HEK293 (cell line): ENCODE results near the gene BRCA1.
"Not testable (repeated sequence)": the region's sequence is repeated elsewhere in the genome, so short reads cannot be mapped to it uniquely, and the experiment has no call there.

Experiments
- CTCF ChIA-PET: fragments of 350-600 bp; formaldehyde crosslinking; extraction: SDS; loops from one replicate; lab custom pipeline; 2021; ENCODE audit warnings: antibody characterized with exemption; lab: Yijun Ruan, JAX
- POLR2A ChIA-PET: fragments of 300-600 bp; formaldehyde crosslinking; extraction: SDS; loops from one replicate; lab custom pipeline; 2020; ENCODE audit warnings: antibody characterized with exemption, inconsistent platforms; lab: Yijun Ruan, JAX
- H3K27ac ChIP-seq: fragments of 200-500 bp; sonication (Bioruptor generic); 2 replicates; pipeline ENCODE4 v1.5.1; 2014; ENCODE audit warnings: low read depth, low read length, control low read depth, inconsistent platforms; ENCODE audit errors: extremely low read depth
- H3K36me3 ChIP-seq, 2 experiments: fragments of 200-500 bp in 1 of 2; sonication (Bioruptor generic) in 1 of 2; 1 replicate in 1 of 2; 2 replicates in 1 of 2; pipeline ENCODE4 v1.5.1; 2014 to 2017; ENCODE audit warnings: inconsistent platforms in 2 of 2, low read length in 2 of 2; ENCODE audit not compliant: control insufficient read depth in 2 of 2, insufficient read depth in 1 of 2
- H3K4me1 ChIP-seq: fragments of 200-500 bp; sonication (Bioruptor generic); 2 replicates; pipeline ENCODE4 v1.5.1; 2014; ENCODE audit warnings: mild to moderate bottlenecking, low read length, inconsistent platforms; ENCODE audit not compliant: control insufficient read depth, insufficient read depth
- H3K4me3 ChIP-seq: 2 replicates; pipeline ENCODE4 v1.5.1; 2011; ENCODE audit warnings: low read depth, mild to moderate bottlenecking, control low read depth, low read length, moderate library complexity
- H3K9me3 ChIP-seq: fragments of 200-500 bp; sonication (Bioruptor generic); 2 replicates; pipeline ENCODE4 v1.5.1; 2014; ENCODE audit warnings: low read depth, low read length, inconsistent platforms; ENCODE audit not compliant: control insufficient read depth, insufficient read depth
- GLI4 ChIP-seq: fragments of 450-650 bp; formaldehyde crosslinking; IDR thresholded peaks from 2 replicates; pipeline ENCODE4 v1.5.1; 2016; ENCODE audit warnings: missing biosample characterization, missing genetic modification characterization
- SP7 ChIP-seq: fragments of 450-650 bp; formaldehyde crosslinking; IDR thresholded peaks from 2 replicates; pipeline ENCODE4 v1.5.1; 2016; ENCODE audit warnings: missing biosample characterization, missing genetic modification characterization
- ZBTB6 ChIP-seq: fragments of 450-650 bp; formaldehyde crosslinking; IDR thresholded peaks from 2 replicates; pipeline ENCODE4 v1.5.1; 2017; ENCODE audit warnings: missing biosample characterization, missing genetic modification characterization
- ZFHX2 ChIP-seq: fragments of 450-650 bp; formaldehyde crosslinking; conservative IDR thresholded peaks from 2 replicates; pipeline ENCODE4 v1.5.1; 2016; ENCODE audit warnings: missing biosample characterization, missing genetic modification characterization
- ZFP41 ChIP-seq: fragments of 450-650 bp; formaldehyde crosslinking; IDR thresholded peaks from 2 replicates; pipeline ENCODE4 v1.5.1; 2016; ENCODE audit warnings: missing biosample characterization, missing genetic modification characterization, borderline replicate concordance
- ZNF10 ChIP-seq: fragments of 450-650 bp; formaldehyde crosslinking; IDR thresholded peaks from 2 replicates; pipeline ENCODE4 v1.5.1; 2017; ENCODE audit warnings: missing biosample characterization, missing genetic modification characterization
- ZNF157 ChIP-seq: fragments of 450-650 bp; formaldehyde crosslinking; IDR thresholded peaks from 2 replicates; pipeline ENCODE4 v1.5.1; 2016; ENCODE audit warnings: missing biosample characterization, missing genetic modification characterization
- ZNF169 ChIP-seq: fragments of 450-650 bp; formaldehyde crosslinking; IDR thresholded peaks from 2 replicates; pipeline ENCODE4 v1.5.1; 2016; ENCODE audit warnings: missing biosample characterization, missing genetic modification characterization
- ZNF175 ChIP-seq: fragments of 450-650 bp; formaldehyde crosslinking; IDR thresholded peaks from 2 replicates; pipeline ENCODE4 v1.5.1; 2016; ENCODE audit warnings: missing biosample characterization, missing genetic modification characterization
- ZNF184 ChIP-seq: fragments of 450-650 bp; IDR thresholded peaks from 2 replicates; pipeline ENCODE4 v1.5.1; 2018; ENCODE audit warnings: missing biosample characterization, mild to moderate bottlenecking, missing genetic modification characterization
- ZNF24 ChIP-seq: fragments of 450-650 bp; formaldehyde crosslinking; IDR thresholded peaks from 2 replicates; pipeline ENCODE4 v1.5.1; 2016; ENCODE audit warnings: missing biosample characterization, missing genetic modification characterization
- ZNF292 ChIP-seq: fragments of 450-650 bp; formaldehyde crosslinking; IDR thresholded peaks from 2 replicates; pipeline ENCODE4 v1.5.1; 2016; ENCODE audit warnings: low read depth, missing biosample characterization, missing genetic modification characterization, borderline replicate concordance
- ZNF335 ChIP-seq: fragments of 450-650 bp; formaldehyde crosslinking; conservative IDR thresholded peaks from 2 replicates; pipeline ENCODE4 v1.5.1; 2016; ENCODE audit warnings: missing biosample characterization, missing genetic modification characterization
- ZNF350 ChIP-seq: fragments of 450-650 bp; formaldehyde crosslinking; IDR thresholded peaks from 2 replicates; pipeline ENCODE4 v1.5.0; 2017; ENCODE audit warnings: missing biosample characterization, mild to moderate bottlenecking, missing genetic modification characterization
- ZNF426 ChIP-seq: fragments of 450-650 bp; formaldehyde crosslinking; IDR thresholded peaks from 2 replicates; pipeline ENCODE4 v1.5.1; 2017; ENCODE audit warnings: missing biosample characterization, missing genetic modification characterization, mild to moderate bottlenecking, inconsistent platforms, moderate library complexity
- ZNF501 ChIP-seq: fragments of 450-650 bp; formaldehyde crosslinking; IDR thresholded peaks from 2 replicates; pipeline ENCODE4 v1.5.1; 2016; ENCODE audit warnings: missing biosample characterization, missing genetic modification characterization
- ZNF555 ChIP-seq: fragments of 450-650 bp; formaldehyde crosslinking; conservative IDR thresholded peaks from 2 replicates; pipeline ENCODE4 v1.5.1; 2017; ENCODE audit warnings: missing biosample characterization, mild to moderate bottlenecking, missing genetic modification characterization, inconsistent platforms
- ZNF658 ChIP-seq: fragments of 450-650 bp; formaldehyde crosslinking; IDR thresholded peaks from 2 replicates; pipeline ENCODE4; 2016; ENCODE audit warnings: missing biosample characterization, missing genetic modification characterization
- ZNF664 ChIP-seq: fragments of 450-650 bp; formaldehyde crosslinking; IDR thresholded peaks from 2 replicates; pipeline ENCODE4 v1.5.1; 2016; ENCODE audit warnings: missing biosample characterization, missing genetic modification characterization
- ZNF791 ChIP-seq: fragments of 450-650 bp; formaldehyde crosslinking; IDR thresholded peaks from 2 replicates; pipeline ENCODE4 v1.5.1; 2016; ENCODE audit warnings: missing biosample characterization, missing genetic modification characterization
- ZSCAN4 ChIP-seq: fragments of 450-650 bp; formaldehyde crosslinking; IDR thresholded peaks from 2 replicates; pipeline ENCODE4 v1.5.1; 2017; ENCODE audit warnings: missing biosample characterization, missing genetic modification characterization

Gene BRCA1

GRCh38 chr17:43129671-43130010 is 4.5 kb upstream of the BRCA1 start:
- Histone ChIP-seq H3K27ac (no peak overlapping the region), H3K36me3 (peaks cover 4 to 40% of the 10 kb centered on the region in 2 experiments; a peak in 2 of 3 replicates), H3K4me3 (no peak overlapping the region), H3K9me3 (no peaks in the 10 kb centered on the region), H3K4me1 (no peaks in the 10 kb centered on the region)
- ChIA-PET CTCF (no interaction called here), POLR2A (interaction anchor here (1.0 kb wide), 1 partner anchor 186 kb away, joined by 3 read pairs; no protein-coding TSS in a partner anchor)
- TF ChIP-seq ZSCAN4 (tag by site-specific recombination) (no peak), ZFP41 (tag by site-specific recombination) (no peak), ZNF335 (no peak), ZNF350 (tag by site-specific recombination) (no peak), ZNF501 (tag by site-specific recombination) (no peak), ZNF658 (tag by site-specific recombination) (no peak)

- not testable (repeated sequence) for H3K9me3 ChIP-seq, H3K4me3 ChIP-seq, H3K4me1 ChIP-seq, H3K27ac ChIP-seq
- ChIA-PET POLR2A (interaction anchor here (0.7 kb wide), 1 partner anchor 163 kb away, joined by 4 read pairs; no protein-coding TSS in a partner anchor), CTCF (interaction anchor here (0.6 kb wide), 1 partner anchor 357 kb away, joined by 3 read pairs; the partner anchor contains the start of gene DHX8)
- H3K36me3 ChIP-seq: peaks cover 6 to 36% of the 10 kb centered on the region in 2 experiments; a peak in 2 of 3 replicates
Observed at GRCh38 chr17:43127333-43127876, 2.2 kb upstream of the BRCA1 start.

GRCh38 chr17:43126911-43127290 is 1.7 kb upstream of the BRCA1 start:
- Histone ChIP-seq H3K36me3 (peaks cover 11 to 36% of the 10 kb centered on the region in 2 experiments; a peak in 2 of 3 replicates), H3K27ac (no peak overlapping the region), H3K4me3 (no peak overlapping the region), H3K9me3 (no peaks in the 10 kb centered on the region), H3K4me1 (peaks cover 4% of the 10 kb centered on the region; the same call in 1 of the 2 replicates)
- ChIA-PET CTCF (no interaction called here), POLR2A (no interaction called here)
- TF ChIP-seq ZNF184: no peak
- no peak for TF ChIP-seq ZNF555 (tag by site-specific recombination)
- no peak for TF ChIP-seq ZNF426 (tag by site-specific recombination)
- no peak for TF ChIP-seq GLI4 (tag by site-specific recombination)
- no peak for TF ChIP-seq ZNF24 (tag by site-specific recombination)
- no peak for TF ChIP-seq ZFHX2 (tag by site-specific recombination)
- TF ChIP-seq ZNF791 (tag by site-specific recombination): no peak
- TF ChIP-seq ZNF664 (tag by site-specific recombination): no peak

- peaks cover 4% of the 10 kb centered on the region; the same call in 1 of the 2 replicates for H3K4me1 ChIP-seq
- peak overlapping the region; percentile 67 for H3K4me3 ChIP-seq
- peak overlapping the region; percentile 35 for H3K27ac ChIP-seq
- TF ChIP-seq ZNF24 (tag by site-specific recombination) (no peak), ZNF175 (tag by site-specific recombination) (no peak), SP7 (tag by site-specific recombination) (no peak), ZNF658 (tag by site-specific recombination) (no peak), ZNF292 (tag by site-specific recombination) (no peak), ZNF157 (no peak), ZNF10 (tag by site-specific recombination) (no peak), ZBTB6 (tag by site-specific recombination) (no peak), ZNF169 (tag by site-specific recombination) (no peak)
- POLR2A ChIA-PET: no interaction called here
- peaks cover 17 to 37% of the 10 kb centered on the region in 2 experiments; a peak in 2 of 3 replicates for H3K36me3 ChIP-seq
- CTCF ChIA-PET: interaction anchor here (0.7 kb wide), 1 partner anchor 9 kb away, joined by 4 read pairs; no protein-coding TSS in a partner anchor
- no peaks in the 10 kb centered on the region for H3K9me3 ChIP-seq
Observed at GRCh38 chr17:43125967-43126910, 1.1 kb upstream of the BRCA1 start.
